Measurements from ENCODE around the gene FGF6.
"Not testable (repeated sequence)": the region's sequence is repeated elsewhere in the genome, so short reads cannot be mapped to it uniquely, and the experiment has no call there.

The FGF6 gene

DNA sequence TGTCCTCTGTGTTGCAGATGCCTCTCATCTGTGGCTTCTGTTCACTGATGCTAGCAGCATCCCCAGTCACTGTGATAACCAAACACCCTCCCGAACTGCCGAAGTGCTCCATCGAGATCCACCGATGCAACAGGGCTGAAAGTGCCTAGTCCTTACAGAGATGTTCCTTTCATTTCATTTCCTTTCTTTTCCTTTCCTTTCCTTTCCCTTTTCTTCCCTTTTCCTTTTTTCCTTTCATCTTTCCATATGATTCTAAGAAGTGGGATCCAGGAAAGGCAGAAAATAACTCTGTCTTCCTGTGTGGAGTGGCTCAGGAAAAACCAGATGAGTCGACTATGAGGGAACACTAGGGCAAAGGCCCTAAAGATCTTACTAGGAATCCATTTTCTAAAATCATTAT lies 26.7 kb downstream of the FGF6 start:
- ATAC-seq, result no peak

DNA sequence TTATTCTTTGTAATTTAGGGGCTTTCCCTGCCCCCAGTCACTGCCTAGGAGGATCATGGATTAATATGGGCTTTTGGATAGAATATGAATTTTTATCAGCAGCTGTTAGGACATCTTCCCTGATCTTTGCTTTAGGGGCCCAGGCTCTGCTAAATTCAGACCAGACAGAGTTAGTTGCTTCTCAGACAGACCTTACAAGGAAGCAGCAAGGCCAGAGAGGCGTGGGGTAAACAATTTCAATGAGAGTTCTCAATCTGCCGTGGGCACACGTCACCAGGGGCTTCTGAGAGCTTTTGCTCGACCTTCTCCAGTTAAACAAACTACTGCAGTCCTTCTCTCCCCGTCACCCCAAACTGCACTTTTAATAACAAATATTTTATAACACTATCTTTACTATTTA lies 27.7 kb downstream of the FGF6 start:
- DNase-seq (no peak), ATAC-seq (no peak)

More for the DNA sequence above, 26.7 kb downstream of the FGF6 start:
- DNase-seq, result no peak

GRCh38 chr12:4417455-4417854 lies 28.2 kb downstream of the FGF6 start:
- DNase-seq, result no peak
- ATAC-seq, result no peak

- DNase-seq (no peak), ATAC-seq (no peak)
Measured at GRCh38 chr12:4416276-4416675, 29.3 kb downstream of the FGF6 start.

- DNase-seq (no peak), ATAC-seq (no peak)
Measured at GRCh38 chr12:4412465-4412864, 33.1 kb downstream of the FGF6 start.

DNA sequence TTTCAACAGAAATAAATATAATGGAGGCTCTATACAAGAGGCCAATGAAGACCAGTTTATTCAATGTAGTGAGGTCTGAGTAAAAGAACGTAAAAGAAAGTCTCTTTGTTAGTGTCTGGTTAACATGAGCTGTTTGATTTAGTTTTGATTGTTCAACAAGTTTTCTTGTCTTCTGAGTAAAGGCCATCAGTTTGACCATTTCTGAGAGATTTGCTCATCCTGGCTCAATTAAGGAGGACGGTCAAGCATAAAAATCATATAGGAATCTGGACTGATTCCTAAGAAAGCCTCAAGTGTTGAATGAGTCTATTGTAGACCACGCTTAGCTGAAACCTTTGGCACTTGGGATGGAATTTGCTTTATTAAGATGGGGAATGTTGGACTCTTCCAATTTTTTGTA lies 33.6 kb downstream of the FGF6 start:
- ATAC-seq (no peak), DNase-seq (no peak)

DNA sequence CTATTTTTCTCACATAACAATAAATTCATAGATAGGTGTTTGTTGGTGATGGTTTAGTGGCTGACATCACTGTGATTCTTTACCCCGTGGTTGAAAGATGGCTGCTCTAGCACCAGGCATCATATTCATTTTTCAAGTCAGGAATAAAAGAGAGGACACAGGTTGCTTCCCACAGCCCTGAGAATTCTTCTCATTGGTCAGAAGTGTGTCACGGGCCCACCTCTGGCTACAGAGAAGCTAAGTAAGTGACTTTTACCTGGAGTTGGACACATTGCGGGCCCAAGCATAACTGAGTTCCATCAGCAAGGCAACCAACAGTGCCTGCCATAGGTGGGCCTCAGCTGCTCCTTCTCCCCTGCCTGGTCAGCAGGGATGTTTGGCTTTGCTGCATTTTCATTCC lies 38.5 kb downstream of the FGF6 start:
- no peak for DNase-seq
- ATAC-seq, result no peak

DNA sequence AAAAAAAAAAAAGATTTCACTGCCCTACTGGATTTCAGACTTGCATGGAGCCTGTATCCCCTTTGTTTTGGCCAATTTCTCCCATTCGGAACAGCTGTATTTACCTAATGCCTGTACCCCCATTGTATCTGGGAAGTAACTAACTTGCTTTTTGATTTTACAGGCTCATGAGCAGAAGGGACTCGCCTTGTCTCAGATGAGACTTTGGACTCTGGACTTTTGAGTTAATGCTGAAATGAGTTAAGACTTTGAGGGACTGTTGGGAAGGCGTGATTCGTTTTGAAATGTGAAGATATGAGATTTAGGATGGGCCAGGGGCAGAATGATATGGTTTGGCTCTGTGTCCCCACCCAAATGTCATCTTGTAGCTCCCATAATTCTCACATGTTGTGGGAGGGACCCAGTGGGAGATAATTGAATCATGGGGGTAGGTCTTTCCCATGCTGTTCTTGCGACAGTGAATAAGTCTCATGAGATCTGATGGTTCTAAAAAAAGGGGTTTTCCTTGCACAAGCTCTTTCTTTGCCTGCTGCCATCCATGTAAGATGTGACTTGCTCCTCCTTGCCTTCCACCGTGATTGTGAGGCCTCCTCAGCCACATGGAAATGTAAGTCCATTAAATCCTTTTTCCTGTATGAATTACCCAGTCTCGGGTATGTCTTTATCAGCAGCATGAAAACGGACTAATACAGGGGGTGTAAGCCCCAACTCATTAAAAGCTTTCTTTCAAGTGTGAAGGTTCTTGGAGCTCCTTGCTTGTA lies 40.6 kb downstream of the FGF6 start:
- not testable (repeated sequence) for ATAC-seq, DNase-seq

GRCh38 chr12:4402996-4403395 lies 42.6 kb downstream of the FGF6 start:
- DNase-seq (no peak), ATAC-seq (no peak)

DNA sequence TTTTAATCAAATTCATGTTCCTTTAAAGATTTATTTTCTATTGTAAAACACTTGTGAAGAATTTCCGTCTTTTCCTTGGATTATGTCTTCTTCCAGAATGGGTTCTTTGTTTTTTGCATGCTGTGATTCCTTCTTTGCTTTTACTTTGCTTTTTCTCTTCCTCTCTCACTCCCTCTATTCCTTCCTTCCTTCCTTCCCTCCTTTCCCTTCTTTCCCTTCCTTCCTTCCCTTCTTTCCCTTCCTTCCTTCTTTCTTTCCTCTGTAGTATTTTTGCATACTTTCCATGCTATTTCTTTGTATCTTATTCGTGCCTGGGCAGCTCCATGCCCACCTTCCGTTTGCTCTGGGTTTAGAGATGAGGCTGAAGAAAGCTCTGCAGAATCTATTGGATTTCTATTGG lies 44.5 kb downstream of the FGF6 start:
- DNase-seq (no peak), ATAC-seq (no peak)

DNA sequence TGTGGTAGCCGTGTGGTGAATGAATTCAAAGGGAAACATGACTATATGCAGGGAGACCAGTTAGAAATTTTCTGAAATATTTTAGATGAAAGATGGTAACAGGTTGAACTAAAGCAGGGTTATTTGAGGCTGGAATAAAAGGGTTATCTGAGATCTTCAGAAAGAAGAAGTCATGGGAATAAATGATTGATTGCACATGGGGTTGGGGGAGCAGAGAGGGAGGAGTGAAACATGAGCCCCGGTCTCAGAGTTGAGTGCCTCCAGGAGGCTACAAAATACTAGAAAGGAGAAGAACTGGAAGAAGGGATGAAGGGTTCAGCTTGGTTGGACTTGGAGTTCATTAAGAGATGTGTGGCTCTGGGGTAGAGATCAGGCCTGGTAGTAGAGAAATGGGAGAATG lies 49.8 kb downstream of the FGF6 start:
- no peak for ATAC-seq
- DNase-seq, result no peak

DNA sequence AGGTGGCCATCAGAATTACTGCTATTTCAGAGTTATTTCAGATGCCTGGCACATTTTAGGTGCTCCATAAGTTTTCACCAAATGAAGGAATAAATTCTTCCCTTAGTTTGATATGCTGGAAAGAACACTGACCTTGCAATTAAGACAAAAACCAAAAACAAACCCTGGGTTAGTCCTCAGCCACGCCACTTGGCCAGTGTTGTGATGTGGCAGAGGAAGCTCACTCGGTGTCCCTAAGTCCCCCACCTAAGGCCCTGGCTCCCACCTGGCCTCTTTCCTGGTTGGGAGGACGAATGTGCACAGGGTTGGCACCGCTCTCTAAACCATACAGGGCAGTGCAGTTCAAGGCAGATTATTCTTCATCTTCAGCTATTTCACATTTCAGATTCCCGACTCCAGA lies 52.4 kb downstream of the FGF6 start:
- ATAC-seq, result no peak

DNA sequence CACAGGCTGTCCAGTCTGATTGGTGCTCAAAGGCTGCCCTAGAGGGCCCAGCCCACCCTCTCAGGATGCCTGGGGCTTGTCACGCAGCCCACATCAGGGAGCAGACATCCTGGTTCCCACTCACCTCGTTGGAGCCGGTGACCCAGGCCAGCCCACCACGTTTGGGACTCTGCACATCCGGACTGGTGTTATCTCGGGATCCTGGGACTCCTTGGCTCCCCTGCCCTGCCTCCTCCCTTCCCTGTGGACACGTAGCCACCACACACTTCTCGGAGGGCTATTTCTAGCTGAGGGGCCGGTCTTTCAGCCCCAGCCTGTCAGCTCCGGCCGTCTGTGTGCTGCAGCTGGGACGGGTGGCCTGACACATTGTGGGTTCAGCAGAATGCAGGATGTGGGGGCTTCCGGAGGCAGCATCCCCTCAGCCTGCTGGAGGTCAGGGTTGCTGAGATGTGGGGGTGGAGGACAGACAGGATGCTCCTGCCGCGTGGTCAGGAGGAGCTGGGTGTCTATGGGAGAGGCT lies 53.3 kb downstream of the FGF6 start:
- ATAC-seq (no peak), DNase-seq (peak; percentile 6)

More for the DNA sequence above, 52.4 kb downstream of the FGF6 start:
- DNase-seq, result no peak

DNA sequence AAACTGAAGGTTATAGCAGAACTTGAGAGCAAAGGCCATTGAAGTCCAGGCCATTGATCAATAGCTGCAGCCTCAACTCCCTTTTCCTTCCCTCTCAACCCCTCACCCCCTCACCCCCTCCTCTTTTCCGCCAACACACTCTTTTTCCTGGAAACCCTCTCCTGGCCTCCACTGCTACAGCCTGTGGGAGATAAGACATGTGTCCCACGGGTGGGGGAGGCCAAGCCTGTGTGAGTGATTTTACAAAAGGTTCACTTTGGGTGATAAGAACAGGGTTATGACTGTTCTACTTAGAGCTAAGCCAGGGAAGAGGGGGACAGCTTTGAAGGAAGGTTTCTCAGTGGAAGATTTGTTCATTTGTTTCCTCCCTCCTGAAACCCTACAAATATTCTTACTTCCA lies 57.0 kb downstream of the FGF6 start:
- DNase-seq (no peak), ATAC-seq (no peak)

- DNase-seq (no peak), ATAC-seq (no peak)
Measured at GRCh38 chr12:4388032-4388431, 57.6 kb downstream of the FGF6 start.

- ATAC-seq (no peak), DNase-seq (no peak)
Measured at GRCh38 chr12:4387607-4388006, 58.0 kb downstream of the FGF6 start.

GRCh38 chr12:4386801-4387200 lies 58.8 kb downstream of the FGF6 start:
- ATAC-seq, result no peak
- no peak for DNase-seq
